Measurements from ENCODE around the gene OVCA2. TPM values are rescaled to one million over a fixed set of nuclear protein-coding genes. Genes with fewer than 3 reads are reported as not detected.

Gene OVCA2
- total RNA-seq, 1 donor from 2014 or later = 21.4 TPM

DNA sequence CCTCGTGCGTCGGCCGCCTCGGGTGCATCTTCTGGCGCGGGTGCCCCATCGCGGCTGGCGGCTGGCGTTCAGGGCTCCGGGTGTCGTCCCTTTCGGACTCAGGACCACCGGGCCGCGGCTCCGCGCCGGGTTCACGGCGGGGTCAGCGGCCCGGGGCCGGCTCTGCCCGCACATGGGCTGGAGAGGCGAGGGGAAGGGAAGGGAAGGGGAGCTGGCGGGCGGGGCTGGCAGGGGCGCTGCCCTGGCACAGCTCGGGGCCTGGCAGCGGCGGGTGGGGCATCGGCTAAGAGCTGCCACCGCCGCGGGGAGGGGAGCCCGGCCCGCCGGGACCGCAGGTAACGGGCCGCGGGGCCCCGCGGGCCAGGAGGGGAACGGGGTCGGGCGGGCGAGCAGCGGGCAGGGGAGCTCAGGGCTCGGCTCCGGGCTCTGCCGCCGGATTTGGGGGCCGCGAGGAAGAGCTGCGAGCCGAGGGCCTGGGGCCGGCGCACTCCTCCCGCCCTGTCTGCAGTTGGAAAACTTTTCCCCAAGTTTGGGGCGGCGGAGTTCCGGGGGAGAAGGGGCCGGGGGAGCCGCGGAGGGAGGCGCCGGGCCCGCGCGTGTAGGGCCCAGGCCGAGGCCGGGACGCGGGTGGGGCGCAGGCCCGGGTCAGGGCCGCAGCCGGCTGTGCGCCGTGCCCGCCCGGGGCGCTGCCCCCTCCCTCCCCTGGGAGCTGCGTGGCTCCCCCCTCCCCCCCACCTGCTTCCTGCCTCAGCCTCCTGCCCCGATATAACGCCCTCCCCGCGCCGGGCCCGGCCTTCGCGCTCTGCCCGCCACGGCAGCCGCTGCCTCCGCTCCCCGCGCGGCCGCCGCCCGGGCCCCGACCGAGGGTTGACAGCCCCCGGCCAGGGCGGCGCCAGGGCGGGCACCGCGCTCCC, 13.7 kb downstream of the OVCA2 start:
- peaks cover 10% of the 10 kb centered on the region for H3K36me3 ChIP-seq
- H3K9me3 ChIP-seq = no peaks in the 10 kb centered on the region
- peak overlapping the region; percentile 67 for H3K4me3 ChIP-seq
- intact Hi-C loops (cut with DNase I) = loop anchor here (2.0 kb wide), 1 partner anchor 189 kb away; no protein-coding TSS in a partner anchor
- peaks cover 47% of the 10 kb centered on the region for H3K4me1 ChIP-seq
- H3K27ac ChIP-seq = peak overlapping the region; percentile 84
- TF ChIP-seq, protein P1, sequence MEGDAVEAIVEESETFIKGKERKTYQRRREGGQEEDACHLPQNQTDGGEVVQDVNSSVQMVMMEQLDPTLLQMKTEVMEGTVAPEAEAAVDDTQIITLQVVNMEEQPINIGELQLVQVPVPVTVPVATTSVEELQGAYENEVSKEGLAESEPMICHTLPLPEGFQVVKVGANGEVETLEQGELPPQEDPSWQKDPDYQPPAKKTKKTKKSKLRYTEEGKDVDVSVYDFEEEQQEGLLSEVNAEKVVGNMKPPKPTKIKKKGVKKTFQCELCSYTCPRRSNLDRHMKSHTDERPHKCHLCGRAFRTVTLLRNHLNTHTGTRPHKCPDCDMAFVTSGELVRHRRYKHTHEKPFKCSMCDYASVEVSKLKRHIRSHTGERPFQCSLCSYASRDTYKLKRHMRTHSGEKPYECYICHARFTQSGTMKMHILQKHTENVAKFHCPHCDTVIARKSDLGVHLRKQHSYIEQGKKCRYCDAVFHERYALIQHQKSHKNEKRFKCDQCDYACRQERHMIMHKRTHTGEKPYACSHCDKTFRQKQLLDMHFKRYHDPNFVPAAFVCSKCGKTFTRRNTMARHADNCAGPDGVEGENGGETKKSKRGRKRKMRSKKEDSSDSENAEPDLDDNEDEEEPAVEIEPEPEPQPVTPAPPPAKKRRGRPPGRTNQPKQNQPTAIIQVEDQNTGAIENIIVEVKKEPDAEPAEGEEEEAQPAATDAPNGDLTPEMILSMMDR (IDR thresholded peaks at IDR 0.05) = no peak
- ATAC-seq = no peak
- no peak for DNase-seq
- H3K27me3 ChIP-seq = peaks cover 5% of the 10 kb centered on the region

GRCh38 chr17:2056206-2057174, 14.7 kb downstream of the OVCA2 start:
- ATAC-seq (peak; percentile 3), DNase-seq (no peak)
- Histone ChIP-seq H3K9me3 (no peaks in the 10 kb centered on the region), H3K4me3 (peak overlapping the region; percentile 67), H3K27me3 (peaks cover under 1% of the 10 kb centered on the region), H3K27ac (peak overlapping the region; percentile 84), H3K36me3 (peaks cover 13% of the 10 kb centered on the region), H3K4me1 (peaks cover 48% of the 10 kb centered on the region)
- intact Hi-C loops (cut with DNase I) = no loop called here
- TF ChIP-seq, protein P1 (IDR thresholded peaks at IDR 0.05) = no peak

GRCh38 chr17:2057175-2057759, 15.4 kb downstream of the OVCA2 start:
- peaks cover 16% of the 10 kb centered on the region for H3K36me3 ChIP-seq
- H3K27me3 ChIP-seq = no peaks in the 10 kb centered on the region
- intact Hi-C loops (cut with DNase I) = no loop called here
- DNase-seq (no peak), ATAC-seq (no peak)
- H3K4me1 ChIP-seq = peaks cover 54% of the 10 kb centered on the region
- H3K9me3 ChIP-seq = no peaks in the 10 kb centered on the region
- peak overlapping the region; percentile 72 for H3K27ac ChIP-seq
- H3K4me3 ChIP-seq = peak overlapping the region; percentile 19
- TF ChIP-seq, protein P1 (IDR thresholded peaks at IDR 0.05) = no peak

DNA sequence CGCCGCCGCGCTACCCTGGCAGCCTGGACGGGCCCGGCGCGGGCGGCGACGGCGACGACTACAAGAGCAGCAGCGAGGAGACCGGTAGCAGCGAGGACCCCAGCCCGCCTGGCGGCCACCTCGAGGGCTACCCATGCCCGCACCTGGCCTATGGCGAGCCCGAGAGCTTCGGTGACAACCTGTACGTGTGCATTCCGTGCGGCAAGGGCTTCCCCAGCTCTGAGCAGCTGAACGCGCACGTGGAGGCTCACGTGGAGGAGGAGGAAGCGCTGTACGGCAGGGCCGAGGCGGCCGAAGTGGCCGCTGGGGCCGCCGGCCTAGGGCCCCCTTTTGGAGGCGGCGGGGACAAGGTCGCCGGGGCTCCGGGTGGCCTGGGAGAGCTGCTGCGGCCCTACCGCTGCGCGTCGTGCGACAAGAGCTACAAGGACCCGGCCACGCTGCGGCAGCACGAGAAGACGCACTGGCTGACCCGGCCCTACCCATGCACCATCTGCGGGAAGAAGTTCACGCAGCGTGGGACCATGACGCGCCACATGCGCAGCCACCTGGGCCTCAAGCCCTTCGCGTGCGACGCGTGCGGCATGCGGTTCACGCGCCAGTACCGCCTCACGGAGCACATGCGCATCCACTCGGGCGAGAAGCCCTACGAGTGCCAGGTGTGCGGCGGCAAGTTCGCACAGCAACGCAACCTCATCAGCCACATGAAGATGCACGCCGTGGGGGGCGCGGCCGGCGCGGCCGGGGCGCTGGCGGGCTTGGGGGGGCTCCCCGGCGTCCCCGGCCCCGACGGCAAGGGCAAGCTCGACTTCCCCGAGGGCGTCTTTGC, 16.2 kb downstream of the OVCA2 start:
- Histone ChIP-seq H3K27ac (peak overlapping the region; percentile 72), H3K4me1 (peaks cover 61% of the 10 kb centered on the region), H3K9me3 (no peaks in the 10 kb centered on the region), H3K4me3 (peak overlapping the region; percentile 21), H3K36me3 (peaks cover 16% of the 10 kb centered on the region), H3K27me3 (no peaks in the 10 kb centered on the region)
- intact Hi-C loops (cut with DNase I) = no loop called here
- ATAC-seq (no peak), DNase-seq (no peak)
- TF ChIP-seq, protein P1 (IDR thresholded peaks at IDR 0.05) = no peak
